WTC11 (cell line): Measurements from ENCODE around the gene RPS6KA5. TPM values are rescaled to one million over a fixed set of nuclear protein-coding genes. Genes with fewer than 3 reads are reported as not detected.

ENCODE experiments used
- ATAC-seq: fragments of 200-7000 bp; cut with Tn5 transposase; 2 replicates; pipeline ENCODE4 v1.10.0; 2021; ENCODE audit warnings: mild to moderate bottlenecking, moderate library complexity
- CTCF ChIA-PET: fragments of 300-600 bp; sonication (Branson Sonifier 250); formaldehyde crosslinking; loops from one replicate; lab custom pipeline; 2021; ENCODE audit warnings: antibody characterized with exemption; lab: Charles Lee
- POLR2A ChIA-PET: fragments of 350-600 bp; sonication (Branson Sonifier 250); formaldehyde crosslinking; loops from one replicate; lab custom pipeline; 2021; ENCODE audit warnings: antibody characterized with exemption; lab: Charles Lee
- DNase-seq: peaks from one replicate; pipeline ENCODE4 v3.0.0; 2021; ENCODE audit warnings: low spot score
- H3K27ac Mint-ChIP-seq: 2 replicates; pipeline ENCODE4 v1.8.0; 2021; ENCODE audit warnings: mixed read lengths
- H3K27me3 Mint-ChIP-seq: 2 replicates; pipeline ENCODE4 v1.8.0; 2021; ENCODE audit warnings: low read depth, mild to moderate bottlenecking, moderate library complexity, mixed read lengths
- H3K36me3 Mint-ChIP-seq: 2 replicates; pipeline ENCODE4 v1.8.0; 2021; ENCODE audit warnings: mixed read lengths
- H3K4me1 Mint-ChIP-seq: 2 replicates; pipeline ENCODE4 v1.8.0; 2022; ENCODE audit warnings: mixed read lengths
- H3K4me3 Mint-ChIP-seq: 2 replicates; pipeline ENCODE4 v1.8.0; 2021; ENCODE audit warnings: mild to moderate bottlenecking, moderate library complexity, mixed read lengths
- H3K9me3 Mint-ChIP-seq: 2 replicates; pipeline ENCODE4 v1.8.0; 2021; ENCODE audit warnings: mixed read lengths
- CBFB ChIP-seq: sonication (generic); formaldehyde crosslinking; IDR thresholded peaks from 2 replicates; pipeline ENCODE4 v1.8.1; 2022; ENCODE audit warnings: mild to moderate bottlenecking, low read depth, missing genetic modification reagents
- E2F1 ChIP-seq: sonication (generic); formaldehyde crosslinking; IDR thresholded peaks from 2 replicates; pipeline ENCODE4 v1.8.0; 2022; ENCODE audit warnings: mild to moderate bottlenecking, missing genetic modification reagents
- E2F5 ChIP-seq: sonication (generic); formaldehyde crosslinking; IDR thresholded peaks from 2 replicates; pipeline ENCODE4 v1.8.1; 2022; ENCODE audit warnings: mild to moderate bottlenecking, moderate library complexity, missing genetic modification reagents
- EMX1 ChIP-seq: fragments of 250-450 bp; sonication (Bioruptor Pico); IDR thresholded peaks from 2 replicates; pipeline ENCODE4 v1.8.0; 2021; ENCODE audit warnings: mild to moderate bottlenecking
- ESRRA ChIP-seq: sonication (generic); formaldehyde crosslinking; IDR thresholded peaks from 2 replicates; pipeline ENCODE4 v1.8.1; 2022; ENCODE audit warnings: mild to moderate bottlenecking, missing genetic modification reagents, borderline replicate concordance
- ETV6 ChIP-seq: sonication (generic); formaldehyde crosslinking; IDR thresholded peaks from 2 replicates; pipeline ENCODE4 v1.8.1; 2022; ENCODE audit warnings: mild to moderate bottlenecking, missing genetic modification reagents
- HMGA2 ChIP-seq: fragments of 250-450 bp; sonication (Bioruptor Pico); IDR thresholded peaks from 2 replicates; pipeline ENCODE4 v1.4.0; 2021; ENCODE audit warnings: mild to moderate bottlenecking, moderate library complexity
- HMGXB4 ChIP-seq: sonication (generic); formaldehyde crosslinking; IDR thresholded peaks from 2 replicates; pipeline ENCODE4 v1.8.1; 2023; ENCODE audit warnings: mild to moderate bottlenecking, moderate library complexity, missing genetic modification reagents
- KAT7 ChIP-seq: sonication (generic); formaldehyde crosslinking; IDR thresholded peaks from 2 replicates; pipeline ENCODE4 v1.8.1; 2023; ENCODE audit warnings: missing genetic modification reagents, mild to moderate bottlenecking, borderline replicate concordance
- MAX ChIP-seq: sonication (generic); formaldehyde crosslinking; IDR thresholded peaks from 2 replicates; pipeline ENCODE4 v1.8.0; 2022; ENCODE audit warnings: mild to moderate bottlenecking, missing genetic modification reagents
- OVOL2 ChIP-seq: fragments of 250-450 bp; sonication (Bioruptor Pico); IDR thresholded peaks from 2 replicates; pipeline ENCODE4 v1.9.0; 2021; ENCODE audit warnings: mild to moderate bottlenecking, borderline replicate concordance
- PREB ChIP-seq: sonication (generic); formaldehyde crosslinking; IDR thresholded peaks from 2 replicates; pipeline ENCODE4 v1.8.1; 2022; ENCODE audit warnings: mild to moderate bottlenecking, missing genetic modification reagents, moderate library complexity, borderline replicate concordance
- RELA ChIP-seq: sonication (generic); formaldehyde crosslinking; IDR thresholded peaks from 2 replicates; pipeline ENCODE4 v1.8.1; 2022; ENCODE audit warnings: missing genetic modification reagents, mild to moderate bottlenecking, borderline replicate concordance
- USF1 ChIP-seq: sonication (generic); formaldehyde crosslinking; IDR thresholded peaks from 2 replicates; pipeline ENCODE4 v1.8.0; 2022; ENCODE audit warnings: mild to moderate bottlenecking, missing genetic modification reagents
- ZNF281 ChIP-seq: sonication (generic); formaldehyde crosslinking; IDR thresholded peaks from 2 replicates; pipeline ENCODE4 v1.8.0; 2023; ENCODE audit warnings: mild to moderate bottlenecking, missing genetic modification reagents
- ZNF532 ChIP-seq: fragments of 250-450 bp; sonication (Bioruptor Pico); IDR thresholded peaks from 2 replicates; pipeline ENCODE4 v1.9.0; 2021; ENCODE audit warnings: mild to moderate bottlenecking, borderline replicate concordance
- total RNA-seq: library from RNA; stranded (reverse); gene quantifications from 3 replicates; pipeline ENCODE4 v1.2.3, GENCODE V29; 2021

RPS6KA5 gene
- total RNA-seq, 1 experiment from 2014 or later, result 5.2 TPM

GRCh38 chr14:91065266-91065665 is 4.8 kb upstream of the RPS6KA5 start:
- Mint-ChIP-seq H3K36me3 (no peaks in the 10 kb centered on the region), H3K27me3 (no peaks in the 10 kb centered on the region; the same call in none of the 2 replicates), H3K27ac (no peak overlapping the region), H3K4me1 (no peaks in the 10 kb centered on the region), H3K4me3 (no peak overlapping the region), H3K9me3 (no peaks in the 10 kb centered on the region; the same call in 1 of the 2 replicates)
- no peak for TF ChIP-seq ZNF281
- TF ChIP-seq HMGXB4, result no peak
- TF ChIP-seq KAT7 (CRISPR knock-in tag), result no peak
- TF ChIP-seq PREB (CRISPR knock-in tag), result no peak
- TF ChIP-seq CBFB (CRISPR knock-in tag), result no peak
- TF ChIP-seq HMGA2 (CRISPR knock-in tag), result no peak
- no peak for TF ChIP-seq RELA (CRISPR knock-in tag)
- no peak for TF ChIP-seq E2F1
- no peak for TF ChIP-seq E2F5
- TF ChIP-seq ZNF532 (CRISPR knock-in tag), result no peak
- TF ChIP-seq USF1 (CRISPR knock-in tag), result no peak
- TF ChIP-seq ESRRA (CRISPR knock-in tag), result no peak
- no peak for TF ChIP-seq ETV6 (CRISPR knock-in tag)
- TF ChIP-seq MAX (CRISPR knock-in tag), result no peak
- no peak for TF ChIP-seq OVOL2
- no peak for TF ChIP-seq EMX1 (CRISPR knock-in tag)
- ChIA-PET POLR2A (no interaction called here), CTCF (interaction anchor here (0.8 kb wide), 1 partner anchor 163 kb away, joined by 3 read pairs; no protein-coding TSS in a partner anchor)
- ATAC-seq (no peak), DNase-seq (no peak)
